Smooth muscle cell (in vitro differentiated cells): ENCODE data around the gene KLK12. TPM values are rescaled to one million over a fixed set of nuclear protein-coding genes. Genes with fewer than 3 reads are reported as not detected.

Experiments used
- DNase-seq: peaks from one replicate; lab custom pipeline; 2025; ENCODE audit not compliant: unreplicated experiment; lab: John Stamatoyannopoulos, UW
- H2AFZ ChIP-seq: fragments of 200-600 bp; sonication (generic); 2 replicates; pipeline ENCODE4 v1.6.0; 2016; ENCODE audit warnings: antibody characterized with exemption, low read depth, mild to moderate bottlenecking
- H3F3A ChIP-seq: fragments of 200-600 bp; sonication (generic); 2 replicates; pipeline ENCODE4 v1.6.0; 2017; ENCODE audit warnings: antibody characterized with exemption, low read depth
- H3K27ac ChIP-seq: fragments of 200-600 bp; sonication (generic); 2 replicates; pipeline ENCODE4 v1.5.1; 2016; ENCODE audit warnings: low read depth, mild to moderate bottlenecking
- H3K27me3 ChIP-seq: fragments of 200-600 bp; sonication (generic); 2 replicates; pipeline ENCODE4 v1.6.1; 2016; ENCODE audit warnings: low read depth, mild to moderate bottlenecking
- H3K36me3 ChIP-seq: fragments of 200-600 bp; sonication (generic); 2 replicates; pipeline ENCODE4 v1.5.1; 2016; ENCODE audit warnings: low read depth
- H3K4me1 ChIP-seq: fragments of 200-600 bp; sonication (generic); 2 replicates; pipeline ENCODE4 v1.5.1; 2016; ENCODE audit warnings: low read depth
- H3K4me2 ChIP-seq: fragments of 200-600 bp; sonication (generic); 2 replicates; pipeline ENCODE4 v1.6.0; 2016; ENCODE audit warnings: mild to moderate bottlenecking
- H3K4me3 ChIP-seq: fragments of 200-600 bp; sonication (generic); 2 replicates; pipeline ENCODE4 v1.5.1; 2016; ENCODE audit warnings: mild to moderate bottlenecking
- H3K79me2 ChIP-seq: fragments of 200-600 bp; sonication (generic); 2 replicates; pipeline ENCODE4 v1.6.0; 2016; ENCODE audit warnings: low read depth, mild to moderate bottlenecking
- H3K9ac ChIP-seq: fragments of 200-600 bp; sonication (generic); 2 replicates; pipeline ENCODE4 v1.6.0; 2016; ENCODE audit warnings: low read depth
- H3K9me3 ChIP-seq: fragments of 200-600 bp; sonication (generic); replicated peaks from 2 replicates; pipeline ENCODE4 v1.5.1; 2016; ENCODE audit warnings: low read depth
- H4K20me1 ChIP-seq: fragments of 200-600 bp; sonication (generic); 2 replicates; pipeline ENCODE4 v1.6.0; 2016; ENCODE audit warnings: low read depth
- WGBS: methylation state at CpG from one replicate; pipeline ENCODE4 v1.1.7; 2016; ENCODE audit warnings: low lambda C conversion rate; 5-methylcytosine and 5-hydroxymethylcytosine counted together
- polyA plus RNA-seq: library from polyadenylated mRNA; unstranded; fragments of >200 nt; fragmentation: Nextera tagmentation; extraction: Ambion mirVana; gene quantifications from 2 replicates; pipeline ENCODE4 v1.2.1, GENCODE V29; 2016
- total RNA-seq: library from RNA; depleted of rRNA; stranded (reverse); fragments of >200 nt; gene quantifications from 2 replicates; pipeline ENCODE4 v1.2.3, GENCODE V29; 2014
- TF ChIP-seq, protein P1 (sequence below): fragments of 200-600 bp; sonication (generic); IDR thresholded peaks from 2 replicates; pipeline ENCODE4 v1.5.1; 2017; ENCODE audit warnings: borderline replicate concordance, mild to moderate bottlenecking, antibody characterized with exemption; ENCODE audit not compliant: insufficient read depth, poor library complexity, severe bottlenecking

Gene KLK12
- total and polyA plus RNA-seq, 2 experiments from 2014 or later: 1.7 to 1.9 TPM

DNA sequence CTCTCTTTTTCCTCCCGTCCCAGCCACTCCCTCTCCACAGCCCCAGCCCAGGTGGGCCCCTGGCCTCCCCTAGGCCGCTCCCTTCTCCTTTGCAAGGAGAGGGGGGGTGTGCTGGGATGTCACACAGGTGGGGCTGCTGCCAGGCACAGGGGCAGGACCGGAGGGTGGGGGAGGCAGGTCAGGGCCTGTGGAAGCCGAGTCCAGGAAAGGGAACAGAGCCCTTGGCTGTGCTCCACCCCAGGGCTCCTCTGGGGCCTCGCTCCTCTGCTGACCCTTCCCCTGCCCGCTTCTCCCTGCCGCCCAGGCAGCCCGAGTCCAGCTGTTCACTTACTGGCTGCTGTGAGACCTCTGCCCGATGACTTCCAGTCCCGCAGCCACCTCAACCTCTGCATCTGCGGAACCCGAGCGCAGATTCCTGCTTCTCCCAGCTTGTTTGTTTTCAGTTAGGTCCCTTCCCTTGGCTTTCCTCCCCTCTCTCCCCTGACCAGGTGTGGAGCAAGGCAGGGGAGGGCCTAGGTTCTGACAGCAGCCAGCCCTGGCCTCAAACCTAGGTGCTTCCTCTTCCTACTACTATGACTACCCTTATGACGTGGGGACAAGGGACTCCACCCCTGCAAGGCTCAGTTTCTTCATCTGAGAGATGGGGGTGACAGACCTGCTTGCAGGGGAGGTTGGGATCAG lies 7.5 kb downstream of the KLK12 start:
- no peak for DNase-seq
- Histone ChIP-seq H3K9ac (no peak overlapping the region), H3K27me3 (peaks cover 3% of the 10 kb centered on the region), H4K20me1 (no peaks in the 10 kb centered on the region), H3K4me2 (no peak overlapping the region), H3K79me2 (no peaks in the 10 kb centered on the region), H3F3A (no peaks in the 10 kb centered on the region), H3K4me3 (no peak overlapping the region), H3K27ac (no peak overlapping the region), H3K9me3 (no peaks in the 10 kb centered on the region), H2AFZ (no peak overlapping the region), H3K36me3 (no peaks in the 10 kb centered on the region), H3K4me1 (no peaks in the 10 kb centered on the region)
- TF ChIP-seq, protein P1, sequence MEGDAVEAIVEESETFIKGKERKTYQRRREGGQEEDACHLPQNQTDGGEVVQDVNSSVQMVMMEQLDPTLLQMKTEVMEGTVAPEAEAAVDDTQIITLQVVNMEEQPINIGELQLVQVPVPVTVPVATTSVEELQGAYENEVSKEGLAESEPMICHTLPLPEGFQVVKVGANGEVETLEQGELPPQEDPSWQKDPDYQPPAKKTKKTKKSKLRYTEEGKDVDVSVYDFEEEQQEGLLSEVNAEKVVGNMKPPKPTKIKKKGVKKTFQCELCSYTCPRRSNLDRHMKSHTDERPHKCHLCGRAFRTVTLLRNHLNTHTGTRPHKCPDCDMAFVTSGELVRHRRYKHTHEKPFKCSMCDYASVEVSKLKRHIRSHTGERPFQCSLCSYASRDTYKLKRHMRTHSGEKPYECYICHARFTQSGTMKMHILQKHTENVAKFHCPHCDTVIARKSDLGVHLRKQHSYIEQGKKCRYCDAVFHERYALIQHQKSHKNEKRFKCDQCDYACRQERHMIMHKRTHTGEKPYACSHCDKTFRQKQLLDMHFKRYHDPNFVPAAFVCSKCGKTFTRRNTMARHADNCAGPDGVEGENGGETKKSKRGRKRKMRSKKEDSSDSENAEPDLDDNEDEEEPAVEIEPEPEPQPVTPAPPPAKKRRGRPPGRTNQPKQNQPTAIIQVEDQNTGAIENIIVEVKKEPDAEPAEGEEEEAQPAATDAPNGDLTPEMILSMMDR: no peak
- WGBS: 85% methylated on average over 14 of the region's 14 CpGs

DNA sequence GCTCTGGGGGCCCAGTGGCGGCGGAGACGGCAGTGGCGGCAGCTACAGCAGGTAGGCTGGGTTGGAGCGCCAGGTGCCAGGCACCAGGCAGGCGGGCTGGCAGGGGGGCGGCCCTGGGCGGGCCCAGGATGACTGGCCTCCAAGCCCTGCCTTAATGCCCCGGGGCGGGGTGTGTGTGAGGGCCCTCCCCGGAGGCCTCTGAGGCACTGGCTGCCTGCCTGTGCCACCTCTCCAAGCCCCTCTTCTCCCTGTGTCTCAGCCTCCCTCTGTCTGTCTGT lies 8.3 kb downstream of the KLK12 start, which contains the start of gene KLK11:
Gene KLK11 (minus strand): TSS at position 63 of the 278 bp plus-strand sequence. CDS start 985 bp downstream, outside the sequence.
- no peaks in the 10 kb centered on the region for H3F3A ChIP-seq
- H3K4me3 ChIP-seq: no peak within 1 kb of the TSS
- TF ChIP-seq, protein P1: no peak
- no peaks in the 10 kb centered on the region for H3K36me3 ChIP-seq
- peaks cover 3% of the 10 kb centered on the region for H3K27me3 ChIP-seq
- H3K79me2 ChIP-seq: no peaks in the 10 kb centered on the region
- H3K4me2 ChIP-seq: no peak within 1 kb of the TSS
- no peaks in the 10 kb centered on the region for H3K9me3 ChIP-seq
- H2AFZ ChIP-seq: no peak within 1 kb of the TSS
- WGBS: 84% methylated on average over 10 of the region's 11 CpGs
- no peak within 1 kb of the TSS for H3K27ac ChIP-seq
- H3K4me1 ChIP-seq: no peaks in the 10 kb centered on the region
- DNase-seq: no peak
- H4K20me1 ChIP-seq: no peaks in the 10 kb centered on the region
- no peak within 1 kb of the TSS for H3K9ac ChIP-seq

DNA sequence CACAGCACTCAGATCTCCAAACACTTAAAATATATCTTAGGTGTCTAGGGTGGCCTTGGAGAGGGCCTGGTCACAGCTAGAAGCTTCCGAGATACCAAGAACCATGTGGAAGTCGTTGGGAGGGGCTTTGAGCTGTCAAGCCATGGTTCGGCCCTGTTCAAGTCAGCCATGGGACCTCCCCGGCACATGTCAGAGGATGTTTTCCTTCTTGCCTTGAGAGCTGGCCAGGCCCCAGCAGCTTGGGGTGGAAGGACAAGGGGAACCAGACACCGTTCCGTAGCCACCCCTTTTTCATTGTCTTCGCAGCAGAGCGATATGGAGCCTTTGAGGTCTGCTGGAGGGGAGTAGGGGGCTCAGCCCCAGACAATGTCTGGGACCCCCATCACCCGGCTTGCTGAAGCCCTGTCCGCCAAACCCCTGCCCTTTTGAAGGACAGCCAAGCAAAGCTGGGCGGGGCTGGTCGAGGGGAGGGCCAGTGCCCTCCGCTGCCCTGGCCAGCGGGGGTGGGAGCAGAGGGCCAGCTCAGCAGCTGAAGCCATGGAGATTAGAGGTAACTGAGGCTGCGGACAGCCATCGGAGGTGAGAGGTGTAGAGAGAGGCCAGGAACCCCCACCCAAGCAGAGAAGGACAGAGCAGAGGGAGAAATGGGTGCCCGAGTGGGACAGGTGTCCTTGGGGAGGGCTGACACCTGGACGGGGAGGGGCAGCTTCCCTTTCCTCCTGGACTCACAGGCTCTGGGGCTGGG lies 8.8 kb downstream of the KLK12 start:
- peaks cover 3% of the 10 kb centered on the region for H3K27me3 ChIP-seq
- no peaks in the 10 kb centered on the region for H3K9me3 ChIP-seq
- no peaks in the 10 kb centered on the region for H3K79me2 ChIP-seq
- no peaks in the 10 kb centered on the region for H3K36me3 ChIP-seq
- H2AFZ ChIP-seq: no peak overlapping the region
- no peak overlapping the region for H3K4me2 ChIP-seq
- peaks cover 3% of the 10 kb centered on the region for H3K4me1 ChIP-seq
- no peak overlapping the region for H3K4me3 ChIP-seq
- H3K9ac ChIP-seq: no peak overlapping the region
- DNase-seq: no peak
- H3F3A ChIP-seq: no peaks in the 10 kb centered on the region
- H3K27ac ChIP-seq: no peak overlapping the region
- 87% methylated on average over 18 of the region's 18 CpGs for WGBS
- TF ChIP-seq, protein P1: no peak
- H4K20me1 ChIP-seq: no peaks in the 10 kb centered on the region

DNA sequence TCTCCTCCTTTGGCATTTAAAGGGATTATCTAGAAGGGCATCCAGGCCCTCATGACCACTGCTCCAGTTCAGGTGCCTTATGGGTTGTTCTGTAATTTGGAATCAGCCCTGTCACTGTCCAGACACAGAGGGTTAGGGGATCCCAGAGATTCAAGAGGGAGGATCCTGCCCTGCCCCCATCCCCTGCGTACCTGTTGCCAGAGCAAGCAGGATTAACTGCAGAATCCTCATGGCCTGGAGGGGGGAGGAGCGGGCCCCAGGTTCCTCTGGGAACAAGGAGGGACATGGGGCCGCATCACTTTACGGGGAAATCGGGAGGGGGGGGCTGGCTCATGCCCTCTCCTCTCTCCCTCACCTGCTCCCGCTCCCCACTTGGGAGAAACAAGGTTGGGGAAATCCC lies 9.4 kb downstream of the KLK12 start:
- no peak overlapping the region for H3K4me3 ChIP-seq
- H3K79me2 ChIP-seq: no peaks in the 10 kb centered on the region
- H3K36me3 ChIP-seq: no peaks in the 10 kb centered on the region
- H3K4me1 ChIP-seq: peaks cover 3% of the 10 kb centered on the region
- H3K27ac ChIP-seq: no peak overlapping the region
- H3K9ac ChIP-seq: no peak overlapping the region
- H2AFZ ChIP-seq: no peak overlapping the region
- H4K20me1 ChIP-seq: no peaks in the 10 kb centered on the region
- no peak overlapping the region for H3K4me2 ChIP-seq
- no peaks in the 10 kb centered on the region for H3K9me3 ChIP-seq
- H3K27me3 ChIP-seq: peaks cover 5% of the 10 kb centered on the region
- WGBS: 84% methylated on average over 6 of the region's 6 CpGs
- TF ChIP-seq, protein P1: no peak
- no peaks in the 10 kb centered on the region for H3F3A ChIP-seq
- no peak for DNase-seq
